OCI-LY1 (cell line): ENCODE data around the gene PADI4.

Source experiments
- EZH2 ChIP-seq: fragments of 200-600 bp; sonication (generic), shearing (Covaris generic); IDR thresholded peaks from 2 replicates; pipeline ENCODE4 v1.8.0; 2017; ENCODE audit warnings: borderline replicate concordance, mixed run types, mild to moderate bottlenecking, antibody characterized with exemption, low read length, moderate library complexity, mixed read lengths
- TF ChIP-seq, protein P1 (sequence below): fragments of 200-600 bp; sonication (generic), shearing (Covaris generic); IDR thresholded peaks from 2 replicates; pipeline ENCODE4 v1.5.1; 2017; ENCODE audit warnings: mild to moderate bottlenecking, antibody characterized with exemption, low read length, moderate library complexity, mixed read lengths

DNA sequence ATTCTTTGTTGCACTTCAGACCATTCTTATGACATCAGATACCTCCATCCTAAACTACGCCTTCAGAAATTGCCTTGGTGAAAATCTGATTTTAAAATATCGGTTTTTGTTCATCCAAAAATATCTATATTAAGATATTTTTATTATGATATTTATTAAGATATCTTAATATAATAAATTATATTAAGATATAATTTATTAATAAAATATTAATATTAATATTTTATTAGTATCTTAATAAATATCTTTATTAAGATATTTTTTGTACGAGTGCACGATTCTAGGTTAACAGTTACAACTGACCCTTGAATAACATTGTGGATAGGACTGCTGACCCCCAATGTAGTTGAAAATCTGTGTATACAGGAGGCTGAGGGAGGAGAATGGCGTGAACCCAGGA, 20.9 kb downstream of the PADI4 start:
- TF ChIP-seq, protein P1, sequence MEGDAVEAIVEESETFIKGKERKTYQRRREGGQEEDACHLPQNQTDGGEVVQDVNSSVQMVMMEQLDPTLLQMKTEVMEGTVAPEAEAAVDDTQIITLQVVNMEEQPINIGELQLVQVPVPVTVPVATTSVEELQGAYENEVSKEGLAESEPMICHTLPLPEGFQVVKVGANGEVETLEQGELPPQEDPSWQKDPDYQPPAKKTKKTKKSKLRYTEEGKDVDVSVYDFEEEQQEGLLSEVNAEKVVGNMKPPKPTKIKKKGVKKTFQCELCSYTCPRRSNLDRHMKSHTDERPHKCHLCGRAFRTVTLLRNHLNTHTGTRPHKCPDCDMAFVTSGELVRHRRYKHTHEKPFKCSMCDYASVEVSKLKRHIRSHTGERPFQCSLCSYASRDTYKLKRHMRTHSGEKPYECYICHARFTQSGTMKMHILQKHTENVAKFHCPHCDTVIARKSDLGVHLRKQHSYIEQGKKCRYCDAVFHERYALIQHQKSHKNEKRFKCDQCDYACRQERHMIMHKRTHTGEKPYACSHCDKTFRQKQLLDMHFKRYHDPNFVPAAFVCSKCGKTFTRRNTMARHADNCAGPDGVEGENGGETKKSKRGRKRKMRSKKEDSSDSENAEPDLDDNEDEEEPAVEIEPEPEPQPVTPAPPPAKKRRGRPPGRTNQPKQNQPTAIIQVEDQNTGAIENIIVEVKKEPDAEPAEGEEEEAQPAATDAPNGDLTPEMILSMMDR = no peak
- no peak for TF ChIP-seq EZH2
